WI38 (cell line): ENCODE data around the gene CNRIP1.

Experiments
- H3K4me3 ChIP-seq: 2 replicates; pipeline ENCODE4 v1.5.1; 2011; ENCODE audit warnings: low read depth, mild to moderate bottlenecking, control low read depth, low read length
- CTCF ChIP-seq: IDR thresholded peaks from 2 replicates; pipeline ENCODE4 v1.5.1; 2012; ENCODE audit warnings: low read depth, mild to moderate bottlenecking, control low read depth, low read length

CNRIP1 gene

DNA sequence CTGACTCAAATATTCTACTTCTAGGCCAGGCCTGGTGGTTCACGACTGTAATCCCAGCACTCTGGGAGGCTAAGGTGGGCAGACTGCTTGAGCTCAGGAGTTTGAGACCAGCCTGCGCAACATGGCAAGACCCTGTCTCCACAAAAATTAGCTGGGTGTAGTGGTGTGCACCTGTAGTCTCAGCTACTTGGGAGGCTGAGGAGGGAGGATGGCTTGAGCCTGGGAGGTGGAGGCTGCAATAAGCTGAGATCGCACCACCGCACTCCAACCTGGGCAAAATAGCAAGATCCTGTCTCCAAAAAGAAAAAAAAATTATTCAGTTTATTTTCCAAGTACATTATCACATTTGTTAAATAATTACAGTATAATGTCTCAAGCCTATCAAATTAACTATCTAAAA, 74.7 kb downstream of the CNRIP1 start:
- no peak for TF ChIP-seq CTCF
- no peak overlapping the region for H3K4me3 ChIP-seq

GRCh38 chr2:68244456-68244855, 75.3 kb downstream of the CNRIP1 start:
- no peak for TF ChIP-seq CTCF

More at GRCh38 chr2:68244456-68244855, 75.3 kb downstream of the CNRIP1 start:
- H3K4me3 ChIP-seq = no peak overlapping the region
